ENCODE data around the gene HCFC1R1. TPM values are rescaled to one million over a fixed set of nuclear protein-coding genes. Genes with fewer than 3 reads are reported as not detected.

Gene HCFC1R1
- total RNA-seq, 1 experiment from 2014 or later, result 76.0 TPM

GRCh38 chr16:2985462-2985861 is 38.3 kb downstream of the HCFC1R1 start:
- Mint-ChIP-seq H3K36me3 (no peaks in the 10 kb centered on the region), H3K27ac (no peak overlapping the region), H3K4me3 (no peak overlapping the region), H3K9me3 (no peaks in the 10 kb centered on the region), H3K4me1 (peaks cover 39% of the 10 kb centered on the region), H3K27me3 (ENCODE audit: low read depth) (peaks cover 6% of the 10 kb centered on the region; the same call in 1 of the 2 replicates)
- CTCF ChIA-PET, result interaction anchor here (0.9 to 2.0 kb wide), 5 partner anchors 15 to 74 kb away, joined by 3 to 8 read pairs (median 3); no protein-coding TSS in a partner anchor
- DNase-seq (ENCODE audit: low spot score) (no peak), ATAC-seq (no peak)
- POLR2A ChIA-PET, result no interaction called here
- TF ChIP-seq IRF1 (CRISPR knock-in tag; IDR thresholded peaks at IDR 0.05) (no peak), MYBL2 (CRISPR knock-in tag; IDR thresholded peaks at IDR 0.05) (no peak), FOXP1 (CRISPR knock-in tag; IDR thresholded peaks at IDR 0.05; ENCODE audit: borderline replicate concordance) (no peak), ZSCAN18 (CRISPR knock-in tag; IDR thresholded peaks at IDR 0.05) (no peak), USF2 (CRISPR knock-in tag; IDR thresholded peaks at IDR 0.05) (no peak), ZNF219 (CRISPR knock-in tag; IDR thresholded peaks at IDR 0.05; ENCODE audit: borderline replicate concordance) (no peak), IRF2 (CRISPR knock-in tag; IDR thresholded peaks at IDR 0.05; ENCODE audit: borderline replicate concordance, low read depth) (no peak), STAT6 (CRISPR knock-in tag; conservative IDR thresholded peaks at IDR 0.05; ENCODE audit: low read depth) (no peak), CBFB (CRISPR knock-in tag; IDR thresholded peaks at IDR 0.05; ENCODE audit: low read depth) (no peak), NR2C2 (CRISPR knock-in tag; IDR thresholded peaks at IDR 0.05) (no peak), KAT7 (CRISPR knock-in tag; IDR thresholded peaks at IDR 0.05; ENCODE audit: borderline replicate concordance) (no peak), ZNF263 (CRISPR knock-in tag; IDR thresholded peaks at IDR 0.05; ENCODE audit: low read depth) (no peak), GABPB1 (CRISPR knock-in tag; IDR thresholded peaks at IDR 0.05) (no peak), ELF4 (CRISPR knock-in tag; IDR thresholded peaks at IDR 0.05; ENCODE audit: low read depth) (no peak), ATF2 (CRISPR knock-in tag; IDR thresholded peaks at IDR 0.05; ENCODE audit: borderline replicate concordance, low read depth) (no peak), SOX15 (CRISPR knock-in tag; IDR thresholded peaks at IDR 0.05) (no peak), OVOL2 (CRISPR knock-in tag; IDR thresholded peaks at IDR 0.05; ENCODE audit: borderline replicate concordance) (no peak), ZNF281 (CRISPR knock-in tag; IDR thresholded peaks at IDR 0.05) (no peak), ZNF671 (CRISPR knock-in tag; IDR thresholded peaks at IDR 0.05) (no peak), CTCF (IDR thresholded peaks at IDR 0.05) (no peak)
